HG03159 (cell line): Measurements from ENCODE around the gene DDX54.

Source experiments
- ATAC-seq: cut with Tn5 transposase; IDR thresholded peaks from one replicate; pipeline ENCODE4 v1.9.1; 2021; ENCODE audit warnings: mild to moderate bottlenecking, moderate library complexity; ENCODE audit not compliant: unreplicated experiment

Gene DDX54

GRCh38 chr12:113185180-113186032, at the start of gene DDX54, which contains the start of gene RITA1:
Gene DDX54 (minus strand): TSS chr12:113185478. CDS start chr12:113185451, 27 bp downstream.
Gene RITA1 (plus strand): TSS chr12:113185721. CDS start chr12:113186747, 1,026 bp downstream.
- ATAC-seq: peak; percentile 42

GRCh38 chr12:113234483-113234882, 49.2 kb upstream of the DDX54 start:
- ATAC-seq: no peak

GRCh38 chr12:113233967-113234366, 48.7 kb upstream of the DDX54 start:
- ATAC-seq: no peak

- ATAC-seq: peak; percentile 67
These were observed 47.7 kb upstream of the DDX54 start for GRCh38 chr12:113232840-113233585.

- no peak for ATAC-seq
These were observed 47.0 kb upstream of the DDX54 start for GRCh38 chr12:113232089-113232839.

GRCh38 chr12:113231235-113232088, 46.2 kb upstream of the DDX54 start:
- no peak for ATAC-seq

GRCh38 chr12:113230315-113231234, 45.3 kb upstream of the DDX54 start:
- peak; percentile 18 for ATAC-seq

- ATAC-seq: no peak
These were observed 43.2 kb upstream of the DDX54 start for GRCh38 chr12:113228394-113229028.

- ATAC-seq: no peak
These were observed 42.6 kb upstream of the DDX54 start for GRCh38 chr12:113227686-113228391.

GRCh38 chr12:113226696-113227568, 41.7 kb upstream of the DDX54 start:
- ATAC-seq: no peak

GRCh38 chr12:113224955-113225354, 39.7 kb upstream of the DDX54 start:
- ATAC-seq: no peak

- ATAC-seq: no peak
These were observed 37.7 kb upstream of the DDX54 start for GRCh38 chr12:113222730-113223531.

GRCh38 chr12:113221997-113222729, 36.9 kb upstream of the DDX54 start:
- no peak for ATAC-seq

GRCh38 chr12:113221181-113221996, 36.1 kb upstream of the DDX54 start, which contains the start of gene TPCN1:
Gene TPCN1 (plus strand): TSS chr12:113221464. CDS start chr12:113226853, 5,389 bp downstream.
- ATAC-seq: peak; percentile 89
